HUES48 (cell line): Measurements from ENCODE around the gene PAOX.
A peak's percentile ranks its signal among the peaks of the same experiment; 100 is the strongest.
"Not testable (repeated sequence)": the region's sequence is repeated elsewhere in the genome, so short reads cannot be mapped to it uniquely, and the experiment has no call there.

Experiments
- H3K27ac ChIP-seq: one replicate; pipeline ENCODE4 v1.7.0; 2013; ENCODE audit warnings: low read depth, low read length, inconsistent platforms
- H3K27me3 ChIP-seq: 2 replicates; pipeline ENCODE4 v1.6.1; 2013; ENCODE audit warnings: mild to moderate bottlenecking, low read length; ENCODE audit not compliant: control insufficient read depth, insufficient read depth
- H3K36me3 ChIP-seq: 2 replicates; pipeline ENCODE4 v1.6.1; 2013; ENCODE audit warnings: low read length; ENCODE audit not compliant: control insufficient read depth, insufficient read depth
- H3K4me1 ChIP-seq: 2 replicates; pipeline ENCODE4 v1.6.1; 2013; ENCODE audit warnings: mild to moderate bottlenecking, low read length; ENCODE audit not compliant: control insufficient read depth, insufficient read depth
- H3K4me3 ChIP-seq: 2 replicates; pipeline ENCODE4 v1.5.1; 2013; ENCODE audit warnings: mild to moderate bottlenecking, low read depth, low read length
- H3K9ac ChIP-seq: 2 replicates; pipeline ENCODE4 v1.6.1; 2013; ENCODE audit warnings: mild to moderate bottlenecking, low read depth, low read length, moderate library complexity
- H3K9me3 ChIP-seq: 2 replicates; pipeline ENCODE4 v1.6.1; 2013; ENCODE audit warnings: low read length; ENCODE audit not compliant: control insufficient read depth, insufficient read depth

Gene PAOX

DNA sequence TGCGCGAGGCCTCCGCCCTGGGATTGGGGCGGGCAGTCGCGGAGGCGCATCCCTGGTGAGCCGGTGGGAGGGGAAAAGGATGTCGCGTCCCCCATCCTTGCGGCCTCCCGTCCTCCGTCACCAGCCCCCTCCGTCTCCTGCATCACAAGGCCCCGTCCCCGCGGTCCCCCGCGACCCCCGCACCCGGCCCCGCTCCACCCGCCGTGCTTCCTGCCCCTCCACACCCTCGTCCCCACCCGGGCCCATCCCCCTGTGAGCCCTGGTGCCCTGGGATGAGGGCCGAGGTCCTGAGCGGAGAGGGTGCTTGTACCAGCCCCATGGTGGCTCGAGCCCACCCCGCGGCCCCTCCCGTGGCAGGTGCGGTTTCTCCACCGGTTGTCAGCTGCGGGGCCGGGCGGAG lies 45.5 kb downstream of the PAOX start, which contains the start of gene SPRN:
SPRN (minus strand) TSS at position 25 of the 400 bp plus-strand sequence. CDS start 944 bp downstream, outside the sequence.
- H3K4me3 ChIP-seq: peak within 1 kb of the TSS; percentile 41; the same call in 1 of the 2 replicates
- H3K27me3 ChIP-seq: peaks cover 14% of the 10 kb centered on the region
- not testable (repeated sequence) for H3K27ac ChIP-seq, H3K9ac ChIP-seq, H3K4me1 ChIP-seq, H3K9me3 ChIP-seq
- H3K36me3 ChIP-seq: peaks cover 12% of the 10 kb centered on the region; the same call in 1 of the 2 replicates

- H3K36me3 ChIP-seq, H3K9ac ChIP-seq, H3K4me3 ChIP-seq, H3K27me3 ChIP-seq, H3K27ac ChIP-seq, H3K9me3 ChIP-seq, H3K4me1 ChIP-seq: not testable (repeated sequence)
Measured at GRCh38 chr10:133429571-133429970, 50.5 kb downstream of the PAOX start.

DNA sequence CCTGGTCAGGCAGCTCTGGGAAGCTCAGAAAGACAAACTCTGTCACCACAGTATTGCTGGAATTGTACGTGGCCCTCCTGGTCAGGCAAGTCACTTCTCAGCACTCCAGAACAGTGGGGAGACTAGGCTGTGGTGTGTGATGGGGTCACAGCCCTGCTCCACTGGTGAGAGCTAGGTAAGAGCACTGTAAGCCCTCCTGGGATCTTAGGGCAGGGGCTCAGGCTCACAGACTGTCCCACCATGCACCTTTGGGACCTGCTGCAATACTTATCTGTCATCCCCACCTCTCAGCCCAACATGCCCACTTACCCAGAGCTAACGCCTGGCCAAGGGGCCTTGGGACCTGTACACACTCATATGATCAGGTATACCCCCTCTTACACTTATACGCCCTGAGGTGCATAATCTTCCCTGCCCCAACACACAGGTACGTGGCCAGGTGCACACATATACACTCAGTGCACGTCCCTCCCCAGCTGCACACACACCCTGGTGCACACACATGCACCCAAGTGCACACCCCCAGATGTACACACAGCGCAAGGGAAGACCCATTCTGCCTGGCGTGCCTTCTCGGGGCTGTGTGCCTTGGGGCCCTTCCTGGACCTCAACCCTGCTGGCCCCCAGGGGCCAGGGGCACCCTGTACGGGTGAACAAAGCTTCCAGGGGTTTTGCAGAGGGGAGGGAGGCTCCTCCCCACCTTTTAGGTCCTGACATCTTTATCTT lies 53.0 kb downstream of the PAOX start:
- H3K4me1 ChIP-seq, H3K9ac ChIP-seq: not testable (repeated sequence)

GRCh38 chr10:133432789-133433188 lies 53.7 kb downstream of the PAOX start:
- not testable (repeated sequence) for H3K27ac ChIP-seq, H3K4me3 ChIP-seq

More for the DNA sequence above, 53.0 kb downstream of the PAOX start:
- H3K36me3 ChIP-seq, H3K9me3 ChIP-seq, H3K27me3 ChIP-seq, H3K4me3 ChIP-seq, H3K27ac ChIP-seq: not testable (repeated sequence)

DNA sequence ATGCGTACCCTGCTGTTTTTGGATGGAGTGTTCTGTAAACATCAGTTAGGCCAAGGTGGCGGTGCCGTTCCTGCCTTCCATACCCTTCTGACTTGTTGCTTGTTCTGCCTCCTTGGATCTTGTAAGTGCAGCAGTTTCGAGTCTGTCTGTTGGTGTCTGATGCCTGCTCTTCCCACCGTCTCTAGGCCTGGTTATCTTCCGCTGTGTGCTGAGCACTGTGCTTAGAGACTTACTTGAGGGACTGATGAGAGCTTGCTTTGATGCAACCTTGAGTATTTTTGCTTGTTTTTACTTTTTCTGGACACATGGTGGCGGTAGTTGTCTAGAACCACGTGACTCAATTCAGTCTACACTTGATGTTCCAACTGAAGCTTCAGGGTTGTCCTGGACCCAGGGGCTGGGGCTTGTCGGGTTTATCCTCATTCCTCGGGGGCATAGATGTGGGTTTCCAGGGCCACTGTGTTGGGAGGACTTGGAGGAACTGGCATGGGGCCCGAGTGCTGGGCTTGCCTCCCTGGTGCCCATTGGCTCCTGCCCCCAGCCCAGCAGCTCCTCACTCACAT lies 59.7 kb downstream of the PAOX start:
- Histone ChIP-seq H3K9me3 (peaks cover 60% of the 10 kb centered on the region), H3K36me3 (no peaks in the 10 kb centered on the region), H3K9ac (no peak overlapping the region), H3K4me1 (no peaks in the 10 kb centered on the region), H3K27me3 (no peaks in the 10 kb centered on the region), H3K4me3 (no peak overlapping the region), H3K27ac (no peak overlapping the region)

More at GRCh38 chr10:133432789-133433188, 53.7 kb downstream of the PAOX start:
- H3K9me3 ChIP-seq, H3K27me3 ChIP-seq, H3K9ac ChIP-seq, H3K4me1 ChIP-seq, H3K36me3 ChIP-seq: not testable (repeated sequence)

- H3K4me3 ChIP-seq: no peak overlapping the region; the same call in 1 of the 2 replicates
- no peak overlapping the region for H3K9ac ChIP-seq
- H3K27me3 ChIP-seq: no peaks in the 10 kb centered on the region
- H3K36me3 ChIP-seq: no peaks in the 10 kb centered on the region
- no peak overlapping the region for H3K27ac ChIP-seq
- no peaks in the 10 kb centered on the region for H3K4me1 ChIP-seq
- peaks cover 64% of the 10 kb centered on the region for H3K9me3 ChIP-seq
Measured at GRCh38 chr10:133439517-133440461, 60.7 kb downstream of the PAOX start.

GRCh38 chr10:133440633-133441285 lies 61.7 kb downstream of the PAOX start:
- H3K9me3 ChIP-seq: peaks cover 73% of the 10 kb centered on the region
- no peak overlapping the region for H3K9ac ChIP-seq

More at GRCh38 chr10:133440633-133441285, 61.7 kb downstream of the PAOX start:
- Histone ChIP-seq H3K27ac (no peak overlapping the region), H3K4me1 (no peaks in the 10 kb centered on the region), H3K27me3 (no peaks in the 10 kb centered on the region), H3K4me3 (no peak overlapping the region), H3K36me3 (no peaks in the 10 kb centered on the region)
